Right lung (tissue), 10 donors: ENCODE measurements around the gene CNTN1. TPM values are rescaled to one million over a fixed set of nuclear protein-coding genes. Genes with fewer than 3 reads are reported as not detected.

Experiments used
- DNase-seq, 2 donors: peaks; one replicate each; pipeline ENCODE4 v3.0.0-alpha.2; 2013
- long read RNA-seq, 8 donors: transcript quantifications; one replicate each; lab custom pipeline, GENCODE V29; 2026
- polyA plus RNA-seq, 5 donors: library from polyadenylated mRNA; unstranded; fragments of 120-200 nt; gene quantifications; one replicate each; pipeline versions ENCODE4 v1.2.1 to v1.2.3, GENCODE V29; 2013; ENCODE audit warnings: inconsistent platforms in 1 of 5, low replicate concordance in 1 of 5; ENCODE audit not compliant: insufficient read length in 5 of 5, insufficient read depth in 1 of 5

Gene CNTN1
- polyA plus RNA-seq, result 10 to 100 TPM; 32.6 to 67.2 (median 52.9) TPM
- long read RNA-seq, donor 1, full-length matches to known transcripts, result 1 of 1 reads
- long read RNA-seq, donor 1, partial matches to known transcripts, result 0 of 1 reads
- long read RNA-seq, donor 1, other reads (novel, unspliced or antisense), result 0 of 1 reads
- long read RNA-seq, donor 2, result 0 reads
- long read RNA-seq, donor 3, full-length matches to known transcripts, result 4 of 10 reads
- long read RNA-seq, donor 3, partial matches to known transcripts, result 6 of 10 reads
- long read RNA-seq, donor 3, other reads (novel, unspliced or antisense), result 0 of 10 reads
- long read RNA-seq, donor 4, full-length matches to known transcripts, result 2 of 2 reads
- long read RNA-seq, donor 4, partial matches to known transcripts, result 0 of 2 reads
- long read RNA-seq, donor 4, other reads (novel, unspliced or antisense), result 0 of 2 reads
- long read RNA-seq, donor 5, full-length matches to known transcripts, result 4 of 62 reads
- long read RNA-seq, donor 5, partial matches to known transcripts, result 58 of 62 reads
- long read RNA-seq, donor 5, other reads (novel, unspliced or antisense), result 0 of 62 reads
- long read RNA-seq, donor 6, full-length matches to known transcripts, result 4 of 4 reads
- long read RNA-seq, donor 6, partial matches to known transcripts, result 0 of 4 reads
- long read RNA-seq, donor 6, other reads (novel, unspliced or antisense), result 0 of 4 reads
- long read RNA-seq, donor 7, full-length matches to known transcripts, result 6 of 6 reads
- long read RNA-seq, donor 7, partial matches to known transcripts, result 0 of 6 reads
- long read RNA-seq, donor 7, other reads (novel, unspliced or antisense), result 0 of 6 reads
- long read RNA-seq, donor 8, result 0 reads

DNA sequence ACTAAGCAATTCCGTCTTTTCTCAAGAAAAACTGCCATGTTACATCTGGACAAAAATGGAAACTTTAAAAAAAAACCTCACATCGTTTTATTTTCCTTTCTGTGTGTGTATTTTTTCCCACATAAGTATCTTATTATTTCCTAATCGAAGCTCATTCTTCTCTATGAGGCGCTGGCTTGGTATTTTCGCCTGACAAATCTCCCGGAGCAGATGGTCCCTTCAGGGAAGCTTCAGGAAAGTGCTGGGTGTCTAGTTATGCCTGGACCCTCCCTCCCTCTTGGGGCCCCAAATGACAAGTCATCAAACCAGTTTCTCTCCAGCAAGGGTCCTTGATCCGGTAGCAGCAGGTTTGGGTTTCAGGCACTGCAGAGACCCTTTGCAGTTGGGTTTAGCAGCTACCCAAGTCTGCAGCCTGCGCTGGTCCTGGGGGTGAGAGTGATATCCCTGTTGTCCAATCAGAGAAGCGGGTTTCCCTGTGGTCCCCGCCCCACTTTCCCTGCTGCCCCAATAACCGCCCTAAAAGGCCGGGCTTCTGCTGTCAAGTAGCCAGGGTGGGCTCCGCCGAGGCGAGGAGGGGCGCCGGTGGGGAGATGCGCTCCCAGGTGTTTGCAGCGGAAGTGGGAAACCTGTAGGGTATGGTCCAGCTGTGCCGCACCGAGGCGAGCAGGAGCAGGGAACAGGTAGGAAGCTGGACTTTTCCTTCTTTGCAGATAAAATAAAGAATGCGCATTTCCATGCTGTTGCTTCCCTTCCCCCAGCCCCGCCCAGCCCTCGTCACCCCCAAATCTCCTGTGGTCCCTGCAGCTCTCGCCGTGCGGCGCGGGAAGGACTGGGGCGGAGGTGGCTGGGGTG is at the start of gene CNTN1:
Gene CNTN1 (plus strand): TSS at position 527 of the 852 bp plus-strand sequence.
- DNase-seq, result peak; percentile 87 to 91

GRCh38 chr12:40643506-40643905 is 48.7 kb upstream of the CNTN1 start:
- no peak for DNase-seq

DNA sequence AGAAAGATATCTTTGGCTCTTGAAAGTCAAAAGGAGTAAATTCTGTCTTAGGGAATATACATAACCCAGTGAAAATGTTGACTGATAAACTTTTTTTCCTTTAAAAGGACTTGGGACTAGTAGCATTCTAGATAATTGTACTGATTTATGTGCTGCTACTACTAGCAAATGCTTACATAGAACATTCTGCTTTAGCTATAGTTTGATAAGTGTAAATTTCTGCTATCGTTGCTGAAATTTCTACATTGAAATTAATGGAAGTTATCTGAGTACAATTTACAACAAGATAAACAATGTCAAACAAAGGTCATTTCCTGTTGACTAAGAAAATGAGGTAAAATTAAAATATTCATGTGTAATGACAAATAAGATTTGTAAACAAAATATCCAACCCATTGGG is 48.3 kb upstream of the CNTN1 start:
- peak in 1 of 2 donors; percentile 45 for DNase-seq

GRCh38 chr12:40644708-40645107 is 47.5 kb upstream of the CNTN1 start:
- DNase-seq, result peak; percentile 51 to 66

GRCh38 chr12:40645361-40645760 is 46.9 kb upstream of the CNTN1 start:
- DNase-seq, result no peak

DNA sequence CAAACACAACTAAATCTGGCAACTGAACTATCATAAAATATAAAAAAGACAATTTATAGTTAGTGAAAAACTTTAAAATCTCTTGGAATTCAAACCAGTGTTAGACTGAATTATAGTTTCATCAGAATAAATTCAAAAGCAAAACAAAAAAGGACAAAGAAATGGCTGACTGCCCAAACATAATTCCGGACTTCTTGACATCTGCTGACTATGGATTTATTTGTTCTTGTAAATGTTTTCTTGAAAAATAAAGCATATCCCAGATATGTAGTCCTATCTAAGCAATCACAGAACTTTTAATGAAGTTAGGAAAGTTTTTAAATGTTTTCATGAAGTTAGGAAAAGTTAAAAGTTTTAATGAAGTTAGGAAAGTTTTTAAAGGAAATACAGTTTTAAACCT is 45.8 kb upstream of the CNTN1 start:
- peak in 1 of 2 donors; percentile 36 for DNase-seq

DNA sequence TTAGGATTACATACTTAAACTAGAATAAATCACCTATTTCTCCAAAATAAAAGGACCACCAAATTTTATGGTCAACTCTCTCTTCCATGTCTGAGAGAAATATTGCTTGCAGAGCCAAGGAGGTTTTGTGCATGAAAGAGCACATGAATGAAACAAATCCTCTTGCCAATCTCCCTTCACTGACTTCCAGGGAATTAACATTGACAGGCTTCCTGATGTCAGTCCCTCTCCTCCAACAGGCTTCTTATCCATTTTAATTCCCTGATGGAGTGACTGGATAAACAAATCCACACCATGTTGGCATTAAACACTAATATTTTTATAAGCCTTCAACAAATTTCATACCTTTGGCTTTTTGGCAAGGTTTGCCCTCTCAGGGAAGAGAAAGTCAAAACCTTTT is 45.3 kb upstream of the CNTN1 start:
- no peak for DNase-seq

- no peak for DNase-seq
These were observed 44.6 kb upstream of the CNTN1 start for GRCh38 chr12:40647651-40648050.

- DNase-seq, result no peak
These were observed 43.7 kb upstream of the CNTN1 start for GRCh38 chr12:40648519-40648918.

DNA sequence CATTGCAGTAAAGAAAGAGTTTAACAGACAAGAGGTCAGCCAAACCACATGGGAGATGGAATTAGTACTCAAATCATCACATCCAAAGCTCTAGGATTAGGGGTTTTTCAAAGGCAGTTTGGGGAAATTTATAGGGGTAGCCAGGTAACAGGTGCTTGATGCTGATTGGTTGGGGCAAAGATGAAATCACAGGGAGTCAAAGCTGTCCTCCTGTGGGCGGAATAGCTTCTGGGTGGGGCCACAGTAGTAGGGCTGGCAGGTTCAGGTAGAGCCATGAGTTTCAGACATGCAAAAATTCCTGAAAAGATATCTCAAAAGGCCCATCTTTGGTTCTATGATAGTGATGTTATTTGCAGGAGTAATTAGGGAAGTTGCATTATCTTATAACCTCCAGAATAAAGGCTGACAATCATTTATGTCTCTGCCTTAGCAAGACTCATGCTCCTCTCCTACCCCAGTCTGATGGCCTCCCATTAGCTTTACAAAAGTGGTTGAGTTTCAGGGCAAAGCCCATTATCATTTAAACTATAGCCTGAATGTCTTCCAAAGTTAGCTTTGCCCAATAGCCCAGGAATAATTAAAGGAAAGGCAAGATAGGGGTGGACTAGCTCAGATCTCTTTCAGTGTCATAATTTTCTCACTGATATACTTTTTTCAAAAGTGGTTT is 42.1 kb upstream of the CNTN1 start:
- no peak for DNase-seq

GRCh38 chr12:40655451-40655850 is 36.8 kb upstream of the CNTN1 start:
- DNase-seq, result no peak

DNA sequence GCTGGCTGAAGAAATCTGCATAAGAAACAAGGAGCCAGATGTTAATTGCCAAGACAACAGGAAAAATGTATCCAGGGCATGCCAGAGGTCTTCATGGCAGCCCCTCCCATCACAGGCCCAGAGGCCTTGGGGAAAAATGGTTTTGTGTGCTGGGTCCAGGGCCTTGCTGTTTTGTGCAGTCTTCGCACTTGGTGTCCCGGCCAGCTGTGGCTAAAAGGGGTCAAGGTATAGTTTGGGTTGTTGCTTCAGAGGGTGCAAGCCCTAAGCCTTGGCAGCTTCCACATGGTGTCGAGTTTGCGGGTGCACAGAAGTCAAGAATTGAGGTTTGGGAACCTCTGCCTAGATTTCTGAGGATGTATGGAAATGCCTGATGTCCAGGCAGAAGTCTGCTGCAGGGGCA is 29.9 kb upstream of the CNTN1 start:
- no peak for DNase-seq

DNA sequence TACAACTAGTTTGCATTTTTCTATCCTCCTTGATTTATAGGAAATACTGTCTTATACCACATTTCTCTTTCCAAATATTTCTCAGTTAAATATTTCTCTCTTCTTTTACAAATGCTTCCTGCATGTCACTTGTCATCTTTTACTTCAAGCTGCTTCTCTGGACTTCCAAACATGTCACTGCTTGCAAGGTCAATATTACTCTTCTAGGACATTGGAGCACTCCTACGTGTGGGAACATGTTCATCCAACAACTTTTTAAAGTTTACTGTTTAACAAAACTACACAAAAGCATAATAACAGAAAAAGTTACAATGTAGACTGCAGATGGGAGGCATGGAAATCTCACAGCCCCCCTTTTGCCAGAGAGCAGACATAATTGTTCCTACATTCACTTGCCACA is 28.5 kb upstream of the CNTN1 start:
- DNase-seq, result no peak

GRCh38 chr12:40668099-40668529 is 24.1 kb upstream of the CNTN1 start:
- peak; percentile 55 to 70 for DNase-seq

DNA sequence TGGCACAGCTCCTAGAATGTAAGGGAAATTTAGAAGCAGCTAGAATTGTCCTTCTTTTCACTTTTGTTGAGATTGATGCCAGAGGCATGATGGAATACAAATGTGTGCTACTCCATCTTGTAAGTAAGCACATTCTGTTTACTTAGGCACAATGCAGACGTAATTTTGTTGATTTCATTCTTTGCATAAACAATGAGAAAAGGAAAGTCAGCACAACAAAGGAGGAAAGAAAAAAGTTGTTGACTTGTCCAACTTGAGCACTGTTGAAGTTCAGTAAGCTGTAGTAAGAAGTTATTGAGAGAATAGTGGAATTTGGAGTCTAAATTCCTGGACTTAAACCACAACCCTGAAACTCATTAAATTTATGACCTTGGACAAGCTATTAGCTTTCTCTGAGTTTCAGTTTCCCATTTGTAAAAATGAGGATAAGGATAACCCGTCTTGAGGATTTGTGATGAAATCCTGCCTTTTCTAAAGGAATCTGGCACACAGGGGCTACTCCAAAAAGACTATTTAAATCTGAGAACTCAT is 19.4 kb upstream of the CNTN1 start:
- DNase-seq, result peak in 1 of 2 donors; percentile 43

GRCh38 chr12:40681148-40681547 is 11.1 kb upstream of the CNTN1 start:
- no peak for DNase-seq

- DNase-seq, result no peak
These were observed 7.3 kb upstream of the CNTN1 start for GRCh38 chr12:40684986-40685385.

DNA sequence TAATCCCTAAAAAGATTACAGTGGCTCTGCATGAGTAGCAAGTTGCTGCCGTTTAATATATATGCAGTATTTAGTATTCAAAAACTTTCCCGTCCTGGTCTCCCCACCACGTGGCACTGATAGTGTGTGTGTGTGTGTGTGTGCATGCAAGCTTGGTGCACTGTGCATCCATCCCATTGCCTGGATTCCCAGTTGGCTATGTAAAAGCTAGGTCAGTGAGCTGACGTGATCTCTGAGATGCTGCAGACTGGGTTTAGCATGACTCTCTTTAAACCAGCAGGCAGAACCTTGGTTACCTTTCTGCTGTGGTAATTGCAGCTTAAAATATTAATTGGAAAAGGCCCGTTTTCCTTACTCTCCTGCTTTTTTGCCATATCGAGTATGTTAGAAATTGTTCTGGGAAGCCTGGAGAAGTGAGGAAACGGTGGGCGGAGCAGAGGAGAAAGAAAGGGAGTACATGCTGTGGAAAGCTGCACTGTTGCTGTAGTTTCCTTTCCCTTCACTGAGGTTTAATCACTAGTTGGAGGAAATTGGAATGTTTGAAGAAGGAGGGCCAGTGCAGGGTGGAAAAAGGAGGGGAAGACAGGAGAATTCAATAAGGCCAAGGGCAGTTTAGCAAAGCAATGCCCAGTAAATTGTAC is 4.0 kb upstream of the CNTN1 start:
- no peak for DNase-seq

- DNase-seq, result no peak
These were observed 2.7 kb upstream of the CNTN1 start for GRCh38 chr12:40689576-40689975.

DNA sequence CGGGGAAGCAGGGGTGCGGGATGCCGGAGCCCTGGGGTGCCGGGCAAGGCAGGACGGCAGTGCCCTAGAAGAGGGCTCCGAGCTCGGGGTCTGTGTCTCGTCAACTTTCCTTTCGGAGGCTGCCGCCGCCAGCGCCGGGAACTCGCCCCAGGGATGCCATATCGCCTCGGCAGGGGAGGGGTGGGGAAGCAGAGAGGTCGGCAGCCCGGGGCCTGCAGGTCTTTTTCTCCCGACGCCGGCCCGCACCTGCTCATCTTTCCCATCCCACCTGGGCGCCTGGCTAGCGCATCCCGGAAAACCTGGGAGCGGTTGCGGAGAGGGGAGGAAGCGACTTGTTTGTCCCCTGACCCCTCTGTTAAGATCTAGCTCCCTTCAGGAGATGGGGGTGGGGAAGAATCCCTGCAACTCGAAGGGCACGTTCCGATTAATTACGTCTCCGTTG is 547 bp downstream of the CNTN1 start:
- no peak for DNase-seq
